Measurements from ENCODE around the gene PDLIM5. TPM values are rescaled to one million over a fixed set of nuclear protein-coding genes. Genes with fewer than 3 reads are reported as not detected.
A peak's percentile ranks its signal among the peaks of the same experiment; 100 is the strongest.

The PDLIM5 gene
- total RNA-seq, 6 experiments from 2014 or later: 152 to 240 (median 171) TPM

DNA sequence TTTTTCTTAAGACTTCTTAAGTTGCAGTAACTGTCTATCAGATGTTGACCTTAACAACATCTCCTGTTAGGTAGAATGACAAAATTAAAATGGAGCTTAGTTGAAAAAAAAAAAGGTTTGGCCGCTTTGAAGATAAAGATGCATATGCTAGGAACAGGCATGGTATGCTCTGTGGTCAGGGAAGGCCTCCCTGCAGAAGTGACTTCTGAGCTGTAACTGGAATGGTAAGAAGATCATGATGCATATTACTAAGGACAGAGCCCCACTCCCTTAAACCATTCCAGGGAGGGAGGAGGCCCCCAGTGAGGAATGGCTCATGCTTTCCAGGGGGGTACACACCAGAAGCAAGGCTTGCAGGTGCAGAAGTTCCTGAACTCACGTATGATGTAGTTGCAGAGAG, 43.7 kb downstream of the PDLIM5 start:
- no peak overlapping the region for H3K4me3 Mint-ChIP-seq
- peak overlapping the region; percentile 45; the same call in 1 of the 2 replicates for H3K27ac Mint-ChIP-seq
- peaks cover 3% of the 10 kb centered on the region; the same call in 1 of the 2 replicates for H3K27me3 Mint-ChIP-seq (ENCODE audit: insufficient read depth)
- DNase-seq: no peak
- peaks cover 40% of the 10 kb centered on the region for H3K4me1 Mint-ChIP-seq (ENCODE audit: low read depth)
- H3K9me3 Mint-ChIP-seq: no peaks in the 10 kb centered on the region
- peaks cover 20% of the 10 kb centered on the region for H3K36me3 Mint-ChIP-seq (ENCODE audit: low read depth)
- no peak for TF ChIP-seq CTCF (IDR thresholded peaks at IDR 0.05)

DNA sequence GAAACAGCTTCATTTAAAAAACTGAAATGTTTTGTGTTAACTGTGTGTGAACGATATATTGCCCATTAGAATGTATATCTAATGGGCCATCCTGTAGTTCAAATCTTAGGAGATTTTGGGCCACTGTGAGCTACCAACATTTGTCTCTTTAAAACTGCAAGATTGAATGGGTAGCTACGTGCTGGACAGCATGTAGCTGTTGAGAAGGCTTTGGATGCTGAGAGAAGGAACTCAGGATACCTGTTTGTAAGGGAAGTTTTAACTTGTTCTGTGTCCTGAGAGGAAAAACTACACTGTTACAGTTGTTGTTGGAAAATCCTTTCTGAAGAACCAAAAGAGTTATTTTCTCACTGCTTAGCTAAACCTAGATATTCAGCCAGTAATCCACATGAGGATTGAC, 45.9 kb downstream of the PDLIM5 start:
- DNase-seq: no peak
- Mint-ChIP-seq H3K4me1 (ENCODE audit: low read depth) (peaks cover 32% of the 10 kb centered on the region), H3K4me3 (no peak overlapping the region), H3K36me3 (ENCODE audit: low read depth) (peaks cover 23% of the 10 kb centered on the region), H3K27ac (no peak overlapping the region), H3K9me3 (no peaks in the 10 kb centered on the region), H3K27me3 (ENCODE audit: insufficient read depth) (peaks cover 3% of the 10 kb centered on the region; the same call in 1 of the 2 replicates)
- no peak for TF ChIP-seq CTCF (IDR thresholded peaks at IDR 0.05)

GRCh38 chr4:94498502-94498901, 46.8 kb downstream of the PDLIM5 start:
- peaks cover 21% of the 10 kb centered on the region for H3K36me3 Mint-ChIP-seq (ENCODE audit: low read depth)
- H3K27ac Mint-ChIP-seq: no peak overlapping the region
- no peaks in the 10 kb centered on the region for H3K27me3 Mint-ChIP-seq (ENCODE audit: insufficient read depth)
- peaks cover 26% of the 10 kb centered on the region for H3K4me1 Mint-ChIP-seq (ENCODE audit: low read depth)
- H3K4me3 Mint-ChIP-seq: no peak overlapping the region
- no peaks in the 10 kb centered on the region for H3K9me3 Mint-ChIP-seq
- no peak for TF ChIP-seq CTCF (IDR thresholded peaks at IDR 0.05)
- DNase-seq: no peak

DNA sequence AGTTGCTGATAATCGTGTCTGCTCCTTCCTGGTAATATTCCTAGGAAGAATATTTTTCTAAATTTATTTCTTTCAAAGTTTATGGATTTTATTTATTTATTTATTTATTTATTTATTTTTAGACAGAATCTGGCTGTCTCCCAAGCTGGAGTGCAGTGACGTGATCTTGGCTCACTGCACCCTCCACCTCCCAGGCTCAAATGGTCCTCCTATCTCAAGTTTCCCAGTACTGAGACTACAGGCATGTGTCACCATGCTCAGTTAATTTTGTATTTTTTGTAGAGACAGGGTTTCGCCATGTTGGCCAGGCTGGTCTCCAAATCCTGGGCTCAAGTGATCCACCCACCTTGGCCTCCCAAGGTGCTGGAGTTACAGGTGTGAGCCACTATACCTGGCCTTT, 48.9 kb downstream of the PDLIM5 start:
- TF ChIP-seq CTCF (IDR thresholded peaks at IDR 0.05): no peak
- peaks cover 30% of the 10 kb centered on the region for H3K4me1 Mint-ChIP-seq (ENCODE audit: low read depth)
- H3K36me3 Mint-ChIP-seq (ENCODE audit: low read depth): peaks cover 24% of the 10 kb centered on the region
- H3K27ac Mint-ChIP-seq: no peak overlapping the region
- H3K9me3 Mint-ChIP-seq: no peaks in the 10 kb centered on the region
- H3K4me3 Mint-ChIP-seq: no peak overlapping the region
- DNase-seq: no peak
- H3K27me3 Mint-ChIP-seq (ENCODE audit: insufficient read depth): no peaks in the 10 kb centered on the region

DNA sequence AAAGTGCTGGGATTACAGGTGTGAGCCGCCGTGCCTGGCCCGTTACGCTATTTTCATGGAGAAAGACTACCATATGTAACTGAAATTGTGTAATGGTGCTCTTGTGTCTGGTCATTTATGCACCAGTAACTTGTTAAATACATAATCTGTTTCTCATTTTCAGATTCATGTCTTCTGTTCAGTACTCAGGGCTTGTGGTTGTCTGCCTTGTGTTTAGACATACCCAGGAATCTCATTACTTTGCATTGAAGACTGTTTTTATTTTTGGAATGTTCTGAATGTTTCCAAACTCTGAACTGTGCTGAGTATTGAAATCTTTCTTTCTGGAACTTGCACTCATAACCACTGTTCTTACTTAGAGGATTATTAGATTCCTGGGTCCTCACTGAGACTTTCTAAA, 52.8 kb downstream of the PDLIM5 start:
- Mint-ChIP-seq H3K4me3 (no peak overlapping the region), H3K27me3 (ENCODE audit: insufficient read depth) (no peaks in the 10 kb centered on the region), H3K36me3 (ENCODE audit: low read depth) (peaks cover 30% of the 10 kb centered on the region), H3K4me1 (ENCODE audit: low read depth) (peaks cover 58% of the 10 kb centered on the region), H3K27ac (peak overlapping the region; percentile 71), H3K9me3 (no peaks in the 10 kb centered on the region)
- DNase-seq: peak; percentile 28
- TF ChIP-seq CTCF (IDR thresholded peaks at IDR 0.05): no peak

GRCh38 chr4:94506822-94507221, 55.1 kb downstream of the PDLIM5 start:
- peak overlapping the region; percentile 91 for H3K27ac Mint-ChIP-seq
- H3K36me3 Mint-ChIP-seq (ENCODE audit: low read depth): peaks cover 32% of the 10 kb centered on the region
- H3K4me3 Mint-ChIP-seq: no peak overlapping the region
- no peaks in the 10 kb centered on the region for H3K9me3 Mint-ChIP-seq
- no peak for TF ChIP-seq CTCF (IDR thresholded peaks at IDR 0.05)
- no peak for DNase-seq
- H3K4me1 Mint-ChIP-seq (ENCODE audit: low read depth): peaks cover 63% of the 10 kb centered on the region
- H3K27me3 Mint-ChIP-seq (ENCODE audit: insufficient read depth): no peaks in the 10 kb centered on the region

Measured in HFFc6 (cell line).